HG03558 (cell line): Measurements from ENCODE around the gene VMP1.
A peak's percentile ranks its signal among the peaks of the same experiment; 100 is the strongest.

ENCODE experiments used
- ATAC-seq: cut with Tn5 transposase; IDR thresholded peaks from one replicate; pipeline ENCODE4 v1.9.1; 2021; ENCODE audit warnings: moderate number of reproducible peaks; ENCODE audit not compliant: unreplicated experiment; ENCODE audit errors: extremely low read depth

The VMP1 gene

GRCh38 chr17:59707149-59707970, at the start of gene VMP1, which contains the start of gene PTRH2:
Gene VMP1 (plus strand): TSS chr17:59707654. CDS start chr17:59731447, 23,793 bp downstream.
Gene PTRH2 (minus strand): TSS chr17:59707430. CDS start chr17:59697978, 9,452 bp downstream.
- ATAC-seq = peak; percentile 86

- ATAC-seq = no peak
These were observed 41.2 kb upstream of the VMP1 start for GRCh38 chr17:59666235-59666634.

GRCh38 chr17:59668816-59669215, 38.6 kb upstream of the VMP1 start:
- ATAC-seq = no peak

GRCh38 chr17:59669411-59669810, 38.0 kb upstream of the VMP1 start:
- no peak for ATAC-seq

- ATAC-seq = no peak
These were observed 37.5 kb upstream of the VMP1 start for GRCh38 chr17:59669944-59670343.

GRCh38 chr17:59671386-59671785, 36.1 kb upstream of the VMP1 start:
- ATAC-seq = no peak

GRCh38 chr17:59675231-59675630, 32.2 kb upstream of the VMP1 start:
- no peak for ATAC-seq

- no peak for ATAC-seq
These were observed 30.7 kb upstream of the VMP1 start for GRCh38 chr17:59676716-59677115.

GRCh38 chr17:59678918-59679317, 28.5 kb upstream of the VMP1 start:
- no peak for ATAC-seq

GRCh38 chr17:59680314-59680713, 27.1 kb upstream of the VMP1 start:
- no peak for ATAC-seq

GRCh38 chr17:59683283-59683682, 24.2 kb upstream of the VMP1 start:
- ATAC-seq = no peak

GRCh38 chr17:59684967-59685366, 22.5 kb upstream of the VMP1 start:
- ATAC-seq = no peak

GRCh38 chr17:59688008-59688407, 19.4 kb upstream of the VMP1 start:
- ATAC-seq = no peak

GRCh38 chr17:59688496-59688895, 19.0 kb upstream of the VMP1 start:
- ATAC-seq = no peak

GRCh38 chr17:59693582-59693981, 13.9 kb upstream of the VMP1 start:
- ATAC-seq = no peak

GRCh38 chr17:59694344-59694743, 13.1 kb upstream of the VMP1 start:
- ATAC-seq = no peak

GRCh38 chr17:59695945-59696681, 11.3 kb upstream of the VMP1 start:
- ATAC-seq = no peak

- no peak for ATAC-seq
These were observed 10.7 kb upstream of the VMP1 start for GRCh38 chr17:59696682-59697277.

- ATAC-seq = no peak
These were observed 9.3 kb upstream of the VMP1 start for GRCh38 chr17:59698143-59698542.

- no peak for ATAC-seq
These were observed 8.2 kb upstream of the VMP1 start for GRCh38 chr17:59699218-59699617.

GRCh38 chr17:59699786-59700185, 7.7 kb upstream of the VMP1 start:
- ATAC-seq = no peak
